Ascending aorta (tissue), 2 donors: ENCODE data around the gene ST6GALNAC6. TPM values are rescaled to one million over a fixed set of nuclear protein-coding genes. Genes with fewer than 3 reads are reported as not detected.
A peak's percentile ranks its signal among the peaks of the same experiment; 100 is the strongest.

Source experiments
- DNase-seq, 2 donors: peaks; one replicate each; pipeline ENCODE4 v3.0.0-alpha.2; 2019; ENCODE audit warnings: low spot score in 2 of 2
- H3K27ac ChIP-seq, 2 donors: fragments of 200-600 bp; sonication (generic); one replicate each; pipeline ENCODE4 v1.5.1; 2016 to 2017; ENCODE audit warnings: mild to moderate bottlenecking in 1 of 2
- H3K27me3 ChIP-seq: fragments of 200-600 bp; sonication (generic); one replicate; pipeline ENCODE4 v1.5.1; 2017
- H3K36me3 ChIP-seq, 2 donors: fragments of 200-600 bp; sonication (generic); one replicate each; pipeline ENCODE4 v1.5.1; 2016
- H3K4me1 ChIP-seq, 2 donors: fragments of 200-600 bp; sonication (generic); one replicate each; pipeline ENCODE4 v1.5.1; 2016 to 2017; ENCODE audit warnings: mild to moderate bottlenecking in 1 of 2
- H3K4me3 ChIP-seq, 2 donors: fragments of 200-600 bp; sonication (generic); one replicate each; pipeline ENCODE4 v1.5.1; 2016 to 2017; ENCODE audit warnings: mild to moderate bottlenecking in 1 of 2
- H3K9me3 ChIP-seq, 2 donors: fragments of 200-600 bp; sonication (generic); one replicate each; pipeline ENCODE4 v1.5.1; 2016
- CTCF ChIP-seq, 3 experiments: fragments of 200-600 bp in 2 of 3; fragments of 450-650 bp in 1 of 3; sonication (generic) in 2 of 3; IDR thresholded peaks; one replicate each; pipeline ENCODE4 v1.5.1; 2016 to 2019; ENCODE audit warnings: antibody characterized with exemption in 3 of 3, mild to moderate bottlenecking in 1 of 3, moderate library complexity in 1 of 3
- intact Hi-C: fragments of 100-400 bp; cut with DNase I; formaldehyde crosslinking; loops from one replicate; pipeline ENCODE4 v1.15.1; 2023
- total RNA-seq: library from RNA; depleted of rRNA; stranded (reverse); fragments of >200 nt; gene quantifications from one replicate; pipeline ENCODE4 v1.1.0, GENCODE V29; 2016

The ST6GALNAC6 gene
- total RNA-seq, 1 donor from 2014 or later = 172 TPM

- no peak overlapping the region for H3K4me3 ChIP-seq
- no peak for TF ChIP-seq CTCF (IDR thresholded peaks at IDR 0.05)
- peak overlapping the region; percentile 17 to 86 for H3K27ac ChIP-seq
- peaks cover 19 to 40% of the 10 kb centered on the region in 2 donors for H3K4me1 ChIP-seq
- DNase-seq = no peak
- peaks cover 32 to 39% of the 10 kb centered on the region in 2 donors for H3K36me3 ChIP-seq
- intact Hi-C loops = no loop called here
- no peaks in the 10 kb centered on the region for H3K27me3 ChIP-seq
- no peaks in the 10 kb centered on the region for H3K9me3 ChIP-seq
Observed at GRCh38 chr9:127907867-127908659, 8.7 kb upstream of the ST6GALNAC6 start.

DNA sequence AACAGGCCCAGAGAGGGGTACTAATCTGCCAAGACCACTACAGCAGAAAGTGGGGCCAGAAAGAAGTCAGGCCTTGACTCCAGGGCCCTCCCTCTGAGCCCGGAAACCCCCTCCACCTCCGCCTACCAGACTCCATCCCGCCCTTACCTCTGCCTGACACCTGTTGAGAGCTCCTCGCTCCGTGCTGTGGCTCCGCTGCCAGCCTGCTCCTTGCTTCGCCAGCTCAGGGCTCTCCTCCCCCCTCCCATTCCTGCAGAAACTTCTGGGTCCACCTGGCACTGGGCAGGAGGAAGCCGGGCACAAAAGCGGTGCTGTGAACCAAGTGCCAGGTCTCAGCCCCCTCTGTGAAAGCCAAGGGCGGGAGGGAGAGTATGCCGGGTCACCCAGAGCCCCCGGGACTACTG lies 6.4 kb upstream of the ST6GALNAC6 start:
- Histone ChIP-seq H3K27me3 (no peaks in the 10 kb centered on the region), H3K36me3 (peaks cover 16 to 19% of the 10 kb centered on the region in 2 donors), H3K4me3 (peak overlapping the region; percentile 8 to 12), H3K9me3 (no peaks in the 10 kb centered on the region), H3K4me1 (peaks cover 19 to 44% of the 10 kb centered on the region in 2 donors), H3K27ac (peak overlapping the region; percentile 86 to 88)
- TF ChIP-seq CTCF (IDR thresholded peaks at IDR 0.05) = no peak
- intact Hi-C loops = no loop called here
- DNase-seq = no peak

DNA sequence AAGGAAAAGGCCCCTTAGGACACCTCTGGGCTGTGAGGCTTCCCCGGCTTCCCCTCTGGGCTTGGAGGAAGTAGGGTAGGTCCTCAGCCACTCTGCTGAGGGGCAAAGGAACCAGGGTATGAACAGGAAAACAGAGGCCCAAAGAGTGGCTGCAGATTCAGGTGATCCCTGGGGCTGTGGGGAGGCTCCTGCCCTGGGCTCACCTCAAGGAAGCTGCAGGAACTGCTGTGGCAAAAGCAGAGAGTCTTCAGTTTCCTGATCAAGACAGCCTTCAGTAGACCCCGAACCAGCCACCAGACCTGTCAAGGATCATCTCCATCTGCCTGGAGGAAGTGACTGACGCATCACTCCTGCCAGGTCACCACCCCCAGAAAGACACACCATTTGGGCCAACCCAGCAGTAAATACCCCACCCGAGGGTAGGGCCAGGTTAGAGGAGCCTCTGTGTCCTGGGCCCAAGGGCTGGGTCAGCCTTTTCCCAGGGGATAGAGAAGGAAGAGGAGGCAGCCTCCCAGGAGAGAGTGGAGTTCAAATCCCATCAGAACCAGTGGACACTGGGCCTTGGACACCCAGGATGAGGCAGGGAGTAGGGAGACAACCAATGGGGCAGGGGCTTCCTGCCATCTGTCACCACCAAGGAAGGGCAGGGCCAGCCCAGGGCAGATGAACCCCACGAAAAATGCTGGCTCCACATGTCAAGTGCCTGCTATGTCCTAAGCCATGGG lies 5.8 kb upstream of the ST6GALNAC6 start:
- Histone ChIP-seq H3K4me3 (peak overlapping the region in 1 of 2 donors; percentile 31), H3K4me1 (peaks cover 19 to 48% of the 10 kb centered on the region in 2 donors), H3K27ac (peak overlapping the region; percentile 86 to 88), H3K9me3 (no peaks in the 10 kb centered on the region), H3K27me3 (no peaks in the 10 kb centered on the region), H3K36me3 (peaks cover 11 to 12% of the 10 kb centered on the region in 2 donors)
- no peak for DNase-seq
- intact Hi-C loops = no loop called here
- no peak for TF ChIP-seq CTCF (IDR thresholded peaks at IDR 0.05)

- intact Hi-C loops = no loop called here
- Histone ChIP-seq H3K27ac (peak overlapping the region; percentile 86 to 88), H3K9me3 (no peaks in the 10 kb centered on the region), H3K27me3 (no peaks in the 10 kb centered on the region), H3K4me3 (peak overlapping the region in 1 of 2 donors; percentile 31), H3K36me3 (peaks cover 9 to 11% of the 10 kb centered on the region in 2 donors), H3K4me1 (peaks cover 24 to 53% of the 10 kb centered on the region in 2 donors)
- DNase-seq = no peak
- TF ChIP-seq CTCF (IDR thresholded peaks at IDR 0.05) = no peak
Observed at GRCh38 chr9:127904561-127905003, 5.2 kb upstream of the ST6GALNAC6 start.

DNA sequence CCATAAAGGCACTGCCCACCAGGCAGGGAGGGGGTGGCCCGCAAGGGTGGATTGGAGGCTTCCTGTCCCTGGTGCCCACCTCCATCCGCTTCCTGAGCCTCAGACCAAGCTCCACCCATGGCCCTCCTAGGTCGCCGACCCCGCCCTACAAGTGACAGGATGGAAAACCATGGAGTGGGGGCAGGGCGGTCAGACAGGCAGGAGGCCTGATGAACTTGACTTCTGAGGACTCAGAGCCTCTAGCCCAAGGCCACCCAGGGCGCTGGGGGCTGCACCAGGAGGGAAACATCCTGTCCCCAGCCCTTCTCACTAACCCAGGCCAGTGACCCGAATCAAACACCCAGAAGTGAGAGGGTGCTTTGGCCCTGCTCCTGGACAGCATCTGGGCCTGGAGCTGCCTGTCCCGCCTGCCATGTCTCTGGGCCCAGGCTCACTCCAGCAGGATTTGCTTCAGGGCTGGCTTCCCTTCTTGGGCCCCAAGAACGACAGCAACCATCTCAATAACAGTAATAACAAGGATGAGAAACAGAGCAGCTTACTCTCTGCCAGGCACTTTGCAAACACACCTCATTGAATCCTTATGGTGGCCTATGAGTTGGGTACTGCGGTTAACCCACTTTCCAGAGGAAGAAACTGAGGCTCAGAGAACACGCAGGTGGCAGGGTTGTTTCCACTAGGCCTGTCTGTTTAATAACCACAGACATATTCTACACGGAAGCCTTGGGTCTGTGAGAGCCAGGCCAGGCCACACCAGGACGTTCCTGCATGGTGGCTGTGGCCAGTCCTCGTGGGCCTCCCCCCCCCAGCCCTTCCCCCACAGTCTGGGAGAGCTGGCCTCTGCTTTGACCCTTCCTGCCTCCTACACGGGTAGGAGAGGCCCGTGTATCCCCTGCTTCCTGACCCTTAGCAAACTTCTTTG lies 4.4 kb upstream of the ST6GALNAC6 start:
- peaks cover 24 to 53% of the 10 kb centered on the region in 2 donors for H3K4me1 ChIP-seq
- intact Hi-C loops = loop anchor here (2.0 kb wide), 1 partner anchor 73 kb away; no protein-coding TSS in a partner anchor
- H3K9me3 ChIP-seq = no peaks in the 10 kb centered on the region
- H3K27me3 ChIP-seq = no peaks in the 10 kb centered on the region
- peak overlapping the region in 1 of 2 donors; percentile 31 for H3K4me3 ChIP-seq
- no peak for TF ChIP-seq CTCF (IDR thresholded peaks at IDR 0.05)
- peak overlapping the region; percentile 86 to 88 for H3K27ac ChIP-seq
- H3K36me3 ChIP-seq = peaks cover 8% of the 10 kb centered on the region in 2 donors
- peak; percentile 55 to 89 for DNase-seq
